ENCODE measurements around the gene HRAS. TPM values are rescaled to one million over a fixed set of nuclear protein-coding genes. Genes with fewer than 3 reads are reported as not detected.

Gene HRAS
- total and polyA plus RNA-seq, 2 of the 13 experiments (the other 11 are each of a cell fraction or from before 2014, with no cell fraction given): 32.9 to 50.0 TPM

DNA sequence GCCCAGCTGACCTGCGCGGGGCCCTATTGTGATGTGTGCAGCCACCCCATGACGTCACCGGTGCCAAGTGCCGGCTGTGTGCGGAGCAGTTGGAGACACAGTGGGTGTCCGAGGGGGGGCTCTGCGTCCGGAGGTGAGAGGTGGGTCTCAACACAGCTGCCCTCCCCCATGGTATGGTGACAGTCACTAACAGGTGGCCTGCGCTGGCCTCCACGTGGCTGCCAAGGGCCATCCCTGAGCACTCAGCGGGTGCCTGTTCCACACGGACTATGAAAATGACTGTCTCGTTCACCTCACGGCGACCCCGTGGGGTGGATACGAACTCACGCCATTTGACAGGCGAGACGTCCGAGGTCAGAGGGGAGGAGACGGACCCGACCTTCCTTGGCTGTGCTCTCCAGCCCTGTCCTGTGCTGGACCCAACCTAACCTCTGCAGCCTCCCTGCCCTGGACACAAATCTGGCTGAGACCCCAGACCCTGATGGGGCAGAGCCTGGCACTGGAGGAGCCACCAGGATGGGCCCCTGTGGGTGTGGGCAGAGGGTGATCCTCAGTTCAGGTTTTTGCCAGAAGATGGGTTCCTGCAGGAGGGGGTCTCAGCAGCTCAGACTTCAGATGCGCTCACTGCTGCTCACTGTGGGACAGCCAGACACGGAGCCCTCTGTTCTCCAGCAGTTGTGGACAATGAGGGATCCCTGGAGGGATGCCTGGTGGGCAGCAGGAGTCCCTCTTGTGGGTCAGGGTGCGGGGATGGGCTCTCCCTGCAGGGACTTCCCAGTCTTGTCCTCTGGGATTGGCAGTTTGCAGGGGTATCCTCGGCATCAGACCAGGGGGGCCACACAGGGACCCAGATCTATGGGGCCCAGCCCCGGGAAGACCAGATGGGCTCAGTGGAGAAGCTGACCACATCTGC, 6.3 kb downstream of the HRAS start (continued):
- TF ChIP-seq ZMAT3 (CRISPR knock-in tag; conservative IDR thresholded peaks at IDR 0.05) (no peak), ATF7 (IDR thresholded peaks at IDR 0.05) (peak; percentile 85), ATF7 (CRISPR knock-in tag; IDR thresholded peaks at IDR 0.05) (no peak), ETV6 (CRISPR knock-in tag; conservative IDR thresholded peaks at IDR 0.05) (no peak), ZNF724P (CRISPR knock-in tag; IDR thresholded peaks at IDR 0.05; ENCODE audit: borderline replicate concordance) (no peak), AHDC1 (CRISPR knock-in tag; IDR thresholded peaks at IDR 0.05; ENCODE audit: borderline replicate concordance) (no peak), ZMYM3 (CRISPR knock-in tag; IDR thresholded peaks at IDR 0.05) (no peak), POLR2G (IDR thresholded peaks at IDR 0.05; ENCODE audit: low read depth, low read length) (0 out of 2 replicates have a peak, but pooled peaks have one; percentile 11)
